ENCODE results near the gene SGIP1.

Gene SGIP1

GRCh38 chr1:66617362-66618184, 83.6 kb downstream of the SGIP1 start:
- TF ChIP-seq CTCF (IDR thresholded peaks at IDR 0.05; ENCODE audit: extremely low read depth, missing control alignments) = no peak
- DNase-seq (ENCODE audit: low spot score) = no peak

DNA sequence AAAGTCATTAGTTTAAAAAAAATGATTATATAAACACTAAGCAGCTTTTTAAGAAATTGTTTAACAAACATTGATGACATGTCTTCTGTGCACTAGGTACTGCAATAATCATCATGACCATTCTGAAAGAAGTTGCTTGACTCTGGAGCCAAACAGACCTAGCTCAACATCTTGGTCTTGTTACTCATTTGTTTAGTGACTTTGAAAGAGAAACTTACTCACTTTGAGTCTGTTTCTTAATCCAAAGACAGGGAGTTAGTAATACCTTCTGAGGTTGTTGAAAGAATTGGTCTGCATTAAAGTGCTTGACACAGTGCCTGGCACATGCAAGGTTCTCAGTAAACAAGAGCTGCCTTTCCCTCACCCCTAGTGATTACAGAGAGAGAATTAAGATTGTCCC, 84.4 kb downstream of the SGIP1 start:
- no peak for DNase-seq (ENCODE audit: low spot score)
- no peak for TF ChIP-seq CTCF (IDR thresholded peaks at IDR 0.05; ENCODE audit: extremely low read depth, missing control alignments)

DNA sequence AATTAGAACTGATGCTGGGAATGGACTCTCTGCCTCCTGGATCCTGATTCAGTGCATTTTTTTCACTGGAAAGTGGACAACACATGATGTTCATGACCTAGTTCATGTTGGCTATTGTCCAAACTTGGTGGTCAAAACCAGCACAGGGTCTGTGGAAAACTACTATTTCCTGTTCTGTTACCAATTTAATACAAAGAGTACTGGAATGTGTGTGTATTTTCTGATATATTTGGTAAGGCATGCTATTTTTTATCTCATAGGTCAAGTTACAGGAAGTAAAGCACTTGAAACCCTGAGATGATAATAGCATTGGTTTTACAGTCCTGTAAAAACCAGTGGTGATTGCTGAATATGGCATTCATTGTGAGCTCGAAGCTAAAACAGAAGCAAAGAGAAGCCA, 89.9 kb downstream of the SGIP1 start:
- TF ChIP-seq CTCF (IDR thresholded peaks at IDR 0.05; ENCODE audit: extremely low read depth, missing control alignments) = no peak
- no peak for DNase-seq (ENCODE audit: low spot score)

DNA sequence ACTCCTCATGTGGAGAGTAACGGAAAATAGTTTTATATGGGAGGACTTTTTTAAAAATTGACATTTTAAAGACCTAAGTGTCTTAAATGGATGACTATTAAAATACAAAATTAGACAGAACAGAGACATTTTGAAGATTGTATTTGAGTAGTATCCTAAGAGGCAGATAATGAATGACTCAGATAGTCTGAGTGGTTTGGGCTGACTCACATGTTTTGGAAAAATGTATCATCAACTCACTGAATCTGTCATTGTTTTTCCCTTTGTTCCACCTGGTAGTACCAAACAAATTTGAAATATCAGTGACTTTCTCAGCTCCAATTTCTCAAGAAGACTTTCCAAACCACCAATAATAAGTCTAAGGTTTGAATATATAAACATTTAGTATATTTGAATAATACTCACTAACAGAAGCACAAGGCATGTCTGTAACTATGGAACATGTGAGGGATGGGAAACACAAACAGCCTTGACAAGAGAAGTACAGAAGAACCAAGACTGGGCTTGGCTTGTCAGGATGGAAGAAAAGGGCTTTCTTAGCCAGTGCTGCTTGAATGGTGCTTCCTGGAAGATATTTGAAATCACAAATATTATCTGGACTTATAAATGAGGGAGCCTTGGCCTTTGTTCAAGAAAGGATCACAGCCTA, 90.6 kb downstream of the SGIP1 start:
- no peak for TF ChIP-seq CTCF (IDR thresholded peaks at IDR 0.05; ENCODE audit: extremely low read depth, missing control alignments)
- DNase-seq (ENCODE audit: low spot score) = no peak

- TF ChIP-seq CTCF (IDR thresholded peaks at IDR 0.05; ENCODE audit: extremely low read depth, missing control alignments) = no peak
- no peak for DNase-seq (ENCODE audit: low spot score)
These were observed 92.3 kb downstream of the SGIP1 start for GRCh38 chr1:66626261-66626660.

DNA sequence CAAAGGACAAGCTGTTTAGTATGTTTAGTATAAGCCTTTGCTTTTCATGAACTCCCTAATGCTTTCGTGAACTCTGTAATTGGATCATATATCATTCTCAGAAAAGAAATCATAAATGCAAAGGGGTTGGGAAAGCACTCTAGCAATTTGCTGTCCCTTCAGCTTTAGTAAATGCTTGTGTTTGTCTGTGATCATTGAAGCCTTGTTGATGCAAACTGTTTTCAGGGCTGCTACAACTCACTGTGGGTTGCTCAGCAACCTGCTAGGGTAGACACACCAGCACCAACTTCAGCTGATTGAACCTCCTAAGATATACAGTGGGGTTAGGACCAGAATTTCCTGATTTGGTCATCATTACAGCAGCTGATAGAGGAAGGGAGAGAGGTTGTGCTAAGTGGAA, 95.0 kb downstream of the SGIP1 start:
- DNase-seq (ENCODE audit: low spot score) = no peak
- no peak for TF ChIP-seq CTCF (IDR thresholded peaks at IDR 0.05; ENCODE audit: extremely low read depth, missing control alignments)

GRCh38 chr1:66633159-66633558, 99.2 kb downstream of the SGIP1 start:
- DNase-seq (ENCODE audit: low spot score) = no peak
- no peak for TF ChIP-seq CTCF (IDR thresholded peaks at IDR 0.05; ENCODE audit: extremely low read depth, missing control alignments)

All from GM20000 (cell line).